ENCODE data around the gene PHC2.

GRCh38 chr1:33354707-33355316 lies 76.1 kb downstream of the PHC2 start:
- TF ChIP-seq CTCF (IDR thresholded peaks at IDR 0.05; ENCODE audit: poor library complexity) (no peak), EZH2 (IDR thresholded peaks at IDR 0.05; ENCODE audit: borderline replicate concordance) (no peak), EZH2phosphoT487 (IDR thresholded peaks at IDR 0.05; ENCODE audit: low read depth, severe bottlenecking, unreplicated experiment) (no peak)
